A549 treated with GW870086 at 1 μM for 4 hours (cell line): ENCODE results near the gene P3H1. TPM values are rescaled to one million over a fixed set of nuclear protein-coding genes. Genes with fewer than 3 reads are reported as not detected.

ENCODE experiments used
- total RNA-seq: library from RNA; stranded (reverse); fragments of 200-300 nt; extraction: Qiagen RNA extraction; gene quantifications from 5 replicates; pipeline ENCODE4 v1.2.3, GENCODE V29; 2022; ENCODE audit warnings: low read depth

P3H1 gene, protein sequence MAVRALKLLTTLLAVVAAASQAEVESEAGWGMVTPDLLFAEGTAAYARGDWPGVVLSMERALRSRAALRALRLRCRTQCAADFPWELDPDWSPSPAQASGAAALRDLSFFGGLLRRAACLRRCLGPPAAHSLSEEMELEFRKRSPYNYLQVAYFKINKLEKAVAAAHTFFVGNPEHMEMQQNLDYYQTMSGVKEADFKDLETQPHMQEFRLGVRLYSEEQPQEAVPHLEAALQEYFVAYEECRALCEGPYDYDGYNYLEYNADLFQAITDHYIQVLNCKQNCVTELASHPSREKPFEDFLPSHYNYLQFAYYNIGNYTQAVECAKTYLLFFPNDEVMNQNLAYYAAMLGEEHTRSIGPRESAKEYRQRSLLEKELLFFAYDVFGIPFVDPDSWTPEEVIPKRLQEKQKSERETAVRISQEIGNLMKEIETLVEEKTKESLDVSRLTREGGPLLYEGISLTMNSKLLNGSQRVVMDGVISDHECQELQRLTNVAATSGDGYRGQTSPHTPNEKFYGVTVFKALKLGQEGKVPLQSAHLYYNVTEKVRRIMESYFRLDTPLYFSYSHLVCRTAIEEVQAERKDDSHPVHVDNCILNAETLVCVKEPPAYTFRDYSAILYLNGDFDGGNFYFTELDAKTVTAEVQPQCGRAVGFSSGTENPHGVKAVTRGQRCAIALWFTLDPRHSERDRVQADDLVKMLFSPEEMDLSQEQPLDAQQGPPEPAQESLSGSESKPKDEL
- total RNA-seq = 27.5 to 34.3 TPM (median 31.6 TPM) in 5 replicates

DNA sequence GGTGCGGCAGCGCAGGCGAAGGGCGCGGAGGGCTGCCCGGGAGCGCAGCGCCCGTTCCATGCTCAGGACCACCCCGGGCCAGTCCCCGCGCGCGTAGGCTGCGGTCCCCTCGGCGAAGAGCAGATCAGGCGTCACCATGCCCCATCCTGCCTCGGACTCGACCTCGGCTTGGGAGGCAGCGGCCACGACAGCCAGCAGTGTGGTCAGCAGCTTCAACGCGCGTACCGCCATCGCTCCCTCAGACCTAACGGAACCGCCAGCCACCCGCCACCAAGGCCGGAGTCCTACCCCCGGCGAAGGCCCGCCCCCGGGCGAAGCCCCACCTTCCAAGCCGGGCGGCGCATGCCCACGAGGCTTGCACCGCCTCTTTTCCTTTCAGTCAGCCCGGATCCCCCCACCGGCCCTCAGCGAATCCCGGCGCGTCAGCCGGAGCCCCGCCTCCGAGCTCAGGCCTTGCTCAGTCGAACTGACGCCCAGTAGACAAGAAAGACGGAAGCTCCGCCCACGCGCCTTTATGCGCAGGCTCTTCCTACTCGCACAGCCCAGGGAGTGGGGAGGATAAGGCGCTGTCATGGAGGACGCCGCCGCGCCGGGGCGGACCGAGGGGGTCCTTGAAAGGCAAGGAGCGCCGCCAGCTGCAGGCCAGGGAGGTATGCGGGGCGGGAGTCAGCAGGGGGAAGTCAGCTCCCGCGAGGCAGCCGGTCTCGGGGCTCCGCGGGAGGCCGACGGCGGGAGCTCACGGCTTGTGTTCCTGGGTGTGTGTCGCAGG is at the start of gene P3H1, which contains the start of gene C1orf50:
Gene P3H1 (minus strand): TSS at position 288 of the 769 bp plus-strand sequence. CDS start 57 bp downstream, at position 231.
Gene C1orf50 (plus strand): TSS at position 509 of the 769 bp plus-strand sequence. CDS start 63 bp downstream, at position 572.

DNA sequence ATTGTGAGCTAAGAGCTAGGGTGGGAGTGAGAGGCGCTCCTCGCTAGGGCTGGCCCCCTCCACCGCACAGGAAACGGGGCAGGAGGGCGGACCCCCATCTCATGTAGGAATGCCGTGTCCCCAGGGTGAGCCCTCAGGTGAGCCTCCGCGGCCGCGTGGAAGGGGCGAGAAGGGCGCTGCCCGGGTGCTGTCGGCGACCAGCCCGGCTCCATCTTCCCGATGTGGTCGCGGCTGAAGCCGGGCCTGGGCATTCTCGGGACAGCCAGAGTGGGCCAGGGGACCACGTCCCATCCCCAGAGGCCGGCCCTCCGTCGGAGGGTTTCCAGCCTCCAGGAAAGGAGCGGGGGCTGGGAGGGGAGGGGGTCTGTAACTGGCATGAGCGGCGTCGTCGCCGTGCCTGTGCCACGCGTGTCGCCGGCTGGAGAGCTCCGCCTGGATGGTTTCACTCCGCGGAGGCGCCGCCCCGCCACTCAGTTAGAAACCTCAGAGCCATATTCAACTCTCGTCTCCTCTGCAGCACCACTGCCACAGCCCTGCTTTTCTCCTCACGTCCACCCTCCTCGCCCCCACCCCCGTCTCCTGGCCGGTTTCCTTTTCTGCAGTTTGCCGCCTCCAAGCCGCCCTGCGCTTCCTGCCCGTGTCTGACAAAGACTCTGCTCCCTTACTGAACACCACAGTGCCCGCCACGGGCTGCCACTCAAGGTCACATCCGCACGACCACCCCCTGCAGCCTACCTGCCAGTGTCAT is 18.3 kb upstream of the P3H1 start, which contains the start of gene TMEM269:
Gene TMEM269 (plus strand): TSS at position 46 of the 748 bp plus-strand sequence. CDS start 4,903 bp downstream, outside the sequence.

DNA sequence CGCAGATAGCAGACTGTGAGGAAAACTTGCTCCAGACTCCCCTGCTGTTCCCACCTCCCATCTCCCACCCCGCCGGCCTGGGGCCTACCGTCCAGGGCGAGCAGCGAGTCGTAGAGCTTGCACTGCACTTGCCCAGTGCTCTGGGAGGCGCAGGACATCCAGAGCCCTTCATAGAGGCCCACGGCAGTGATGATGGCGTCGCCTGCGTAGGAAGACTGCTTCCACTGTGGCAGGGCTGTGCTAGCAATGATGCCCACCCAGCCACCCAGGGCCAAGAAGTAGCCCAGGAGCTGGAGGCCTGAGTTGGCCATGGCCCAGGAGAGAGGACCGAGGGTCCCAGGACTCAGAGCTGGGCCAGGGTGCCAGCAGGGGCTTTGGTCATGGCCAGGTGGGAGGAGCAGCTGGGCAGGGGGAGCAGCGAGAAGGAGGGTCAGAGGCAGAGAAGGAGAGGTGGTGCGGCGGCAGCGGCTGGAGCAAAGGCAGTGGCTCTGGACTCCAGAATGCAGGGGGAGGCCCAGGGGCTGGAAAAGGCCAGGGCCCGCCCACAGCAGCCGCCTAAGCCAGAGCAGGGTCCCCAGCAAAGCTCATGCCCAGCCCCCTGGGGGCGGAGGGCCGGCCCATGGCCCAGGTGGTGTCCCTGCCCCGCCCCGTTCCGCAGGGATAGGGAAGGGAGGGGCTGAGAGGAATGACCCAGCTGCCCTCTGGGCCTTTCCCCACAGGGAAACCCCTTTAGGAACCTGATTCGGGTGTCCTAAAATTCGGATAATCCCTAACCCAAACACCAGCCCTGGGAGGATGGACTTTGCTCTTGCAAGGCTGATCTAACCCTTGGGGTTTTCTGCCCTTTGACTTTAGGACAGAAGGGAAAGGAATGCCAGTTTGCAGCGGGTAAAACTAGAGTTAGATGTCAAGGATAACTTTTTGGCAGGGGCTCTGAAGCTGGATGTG is 26.8 kb downstream of the P3H1 start, which contains the start of gene CLDN19:
Gene CLDN19 (minus strand): TSS at position 484 of the 948 bp plus-strand sequence. CDS start 173 bp downstream, at position 311.

Other genes starting within 250 kb of the P3H1 start
- 59.9 to 65.1 TPM (median 63.0 TPM) in 5 replicates for gene PPIH, start 108.6 kb downstream of the P3H1 start, total RNA-seq
- gene YBX1, start 84.6 kb downstream of the P3H1 start, total RNA-seq = 673 to 757 TPM (median 737 TPM) in 5 replicates
- gene CLDN19, start 26.8 kb downstream of the P3H1 start, total RNA-seq = not detected in 5 replicates
- 2.1 to 4.5 TPM (median 3.0 TPM) in 5 replicates for gene C1orf50, start 221 bp upstream of the P3H1 start, total RNA-seq
- 0.05 to 0.13 TPM (median 0.08 TPM) in 5 replicates for gene TMEM269, start 18.0 kb upstream of the P3H1 start, total RNA-seq
- gene ERMAP, start 50.1 kb upstream of the P3H1 start, total RNA-seq = 3.1 to 4.9 TPM (median 3.8 TPM) in 5 replicates
- 13.0 to 16.0 TPM (median 14.8 TPM) in 5 replicates for gene SVBP, start 50.4 kb upstream of the P3H1 start, total RNA-seq
- gene ZNF691, start 79.6 kb upstream of the P3H1 start, total RNA-seq = 5.3 to 7.5 TPM (median 6.8 TPM) in 5 replicates
- 92.8 to 149 TPM (median 106 TPM) in 5 replicates for gene SLC2A1, start 191.8 kb upstream of the P3H1 start, total RNA-seq